SK-N-SH (cell line): ENCODE results near the gene RAVER2. TPM values are rescaled to one million over a fixed set of nuclear protein-coding genes. Genes with fewer than 3 reads are reported as not detected.

Experiments
- CTCF ChIA-PET: fragments of 300-600, 350-600 bp; formaldehyde crosslinking; extraction: SDS; loops from one replicate; lab custom pipeline; 2021; lab: Yijun Ruan, JAX
- POLR2A ChIA-PET: fragments of 350-600 bp; sonication (Branson Sonifier 250); formaldehyde crosslinking; extraction: SDS; loops from one replicate; lab custom pipeline; 2020; ENCODE audit warnings: antibody characterized with exemption, inconsistent platforms; lab: Yijun Ruan, JAX
- DNase-seq: peaks from one replicate; pipeline ENCODE4 v3.0.0; 2012
- H2AFZ ChIP-seq: fragments of 200-600 bp; sonication (generic); 2 replicates; pipeline ENCODE4 v1.8.1; 2016; ENCODE audit warnings: antibody characterized with exemption, mild to moderate bottlenecking, low read depth
- H3F3A ChIP-seq: fragments of 200-600 bp; sonication (generic); replicated peaks from 2 replicates; pipeline ENCODE3; 2016; ENCODE audit warnings: antibody characterized with exemption, mild to moderate bottlenecking; ENCODE audit not compliant: insufficient read depth
- H3K27ac ChIP-seq, 2 experiments: fragments of 200-500 bp in 1 of 2; fragments of 200-600 bp in 1 of 2; sonication (Bioruptor generic) in 1 of 2; sonication (generic), shearing (Covaris generic) in 1 of 2; 2 replicates each; pipeline versions ENCODE4 v1.5.1 to v1.6.1; 2014 to 2016; ENCODE audit warnings: low read depth in 2 of 2, inconsistent platforms in 1 of 2, low read length in 1 of 2, mild to moderate bottlenecking in 1 of 2, mixed read lengths in 1 of 2
- H3K27me3 ChIP-seq: fragments of 200-600 bp; sonication (generic), shearing (Covaris generic); 2 replicates; pipeline ENCODE4 v1.6.1; 2016; ENCODE audit warnings: mixed run types; ENCODE audit not compliant: insufficient read depth
- H3K36me3 ChIP-seq, 2 experiments: fragments of 200-500 bp in 1 of 2; fragments of 200-600 bp in 1 of 2; sonication (Bioruptor generic) in 1 of 2; sonication (generic) in 1 of 2; replicated peaks in 1 of 2; 2 replicates each; pipeline versions ENCODE3 to v1.5.1; 2014 to 2016; ENCODE audit warnings: low read length in 1 of 2, mild to moderate bottlenecking in 1 of 2; ENCODE audit not compliant: insufficient read depth in 2 of 2, control insufficient read depth in 1 of 2
- H3K4me1 ChIP-seq, 2 experiments: fragments of 200-500 bp in 1 of 2; fragments of 200-600 bp in 1 of 2; sonication (Bioruptor generic) in 1 of 2; sonication (generic), shearing (Covaris generic) in 1 of 2; 2 replicates each; pipeline versions ENCODE4 v1.5.1 to v1.6.1; 2014 to 2016; ENCODE audit warnings: low read depth in 1 of 2, low read length in 1 of 2, mixed run types in 1 of 2; ENCODE audit not compliant: insufficient read depth in 2 of 2, control insufficient read depth in 1 of 2
- H3K4me2 ChIP-seq: fragments of 200-600 bp; sonication (generic), shearing (Covaris generic); 2 replicates; pipeline ENCODE4 v1.6.1; 2017; ENCODE audit warnings: mixed run types
- H3K4me3 ChIP-seq, 2 experiments: fragments of 200-500 bp in 1 of 2; fragments of 200-600 bp in 1 of 2; sonication (Bioruptor generic) in 1 of 2; sonication (generic), shearing (Covaris generic) in 1 of 2; 2 replicates each; pipeline versions ENCODE4 v1.5.1 to v1.8.1; 2014 to 2016; ENCODE audit warnings: low read depth in 2 of 2, inconsistent platforms in 1 of 2, low read length in 1 of 2, mild to moderate bottlenecking in 1 of 2, mixed read lengths in 1 of 2, moderate library complexity in 1 of 2
- H3K79me2 ChIP-seq: fragments of 200-600 bp; sonication (generic); 2 replicates; pipeline ENCODE4 v1.8.1; 2017; ENCODE audit warnings: mild to moderate bottlenecking; ENCODE audit not compliant: insufficient read depth
- H3K9ac ChIP-seq: fragments of 200-600 bp; sonication (generic); 2 replicates; pipeline ENCODE4 v1.6.1; 2017; ENCODE audit warnings: mixed run types
- H3K9me2 ChIP-seq: fragments of 200-600 bp; sonication (generic); 2 replicates; pipeline ENCODE4 v1.6.1; 2017; ENCODE audit warnings: mixed run types
- H3K9me3 ChIP-seq: fragments of 200-600 bp; sonication (generic); 2 replicates; pipeline ENCODE4 v1.6.1; 2017; ENCODE audit warnings: mixed run types, mild to moderate bottlenecking, moderate library complexity
- H4K20me1 ChIP-seq: fragments of 200-600 bp; sonication (generic); 2 replicates; pipeline ENCODE4 v1.6.1; 2017; ENCODE audit warnings: mild to moderate bottlenecking, mixed run types; ENCODE audit not compliant: insufficient read depth
- EP300 ChIP-seq, 2 experiments: IDR thresholded peaks; 2 replicates each; pipeline versions ENCODE4 v1.4.0 to v1.6.1; 2012; ENCODE audit warnings: borderline replicate concordance in 1 of 2, low read depth in 1 of 2, low read length in 1 of 2
- FOXJ3 ChIP-seq: sonication (generic); formaldehyde crosslinking; IDR thresholded peaks from 2 replicates; pipeline ENCODE4 v1.5.1; 2020; ENCODE audit warnings: mild to moderate bottlenecking, missing genetic modification reagents
- FOXM1 ChIP-seq: IDR thresholded peaks from 2 replicates; pipeline ENCODE4 v1.4.0; 2012; ENCODE audit warnings: low read depth, mild to moderate bottlenecking
- GABPA ChIP-seq: IDR thresholded peaks from 2 replicates; pipeline ENCODE4 v1.4.0; 2012; ENCODE audit warnings: low read depth, mild to moderate bottlenecking
- JUND ChIP-seq: IDR thresholded peaks from 2 replicates; pipeline ENCODE4 v1.4.0; 2012
- MXI1 ChIP-seq: IDR thresholded peaks from 2 replicates; pipeline ENCODE4 v1.6.1; 2012; ENCODE audit warnings: mild to moderate bottlenecking, low read depth, low read length, improper control_type of control experiment
- NFIC ChIP-seq: IDR thresholded peaks from 2 replicates; pipeline ENCODE4 v1.4.0; 2012; ENCODE audit warnings: borderline replicate concordance
- NRF1 ChIP-seq: IDR thresholded peaks from 2 replicates; pipeline ENCODE4 v1.6.1; 2012; ENCODE audit warnings: low read depth, mild to moderate bottlenecking, low read length
- RCOR1 ChIP-seq: fragments of 150-350 bp; IDR thresholded peaks from 2 replicates; pipeline ENCODE4 v1.6.1; 2017; ENCODE audit warnings: antibody characterized with exemption, low read length
- RFX5 ChIP-seq: IDR thresholded peaks from 2 replicates; pipeline ENCODE4 v1.6.1; 2012; ENCODE audit warnings: mild to moderate bottlenecking, improper control_type of control experiment, low read length
- SMC3 ChIP-seq: IDR thresholded peaks from 2 replicates; pipeline ENCODE4 v1.6.1; 2012; ENCODE audit warnings: low read depth, low read length, improper control_type of control experiment
- TEAD4 ChIP-seq: IDR thresholded peaks from 2 replicates; pipeline ENCODE4 v1.4.0; 2012; ENCODE audit warnings: mild to moderate bottlenecking, borderline replicate concordance; ENCODE audit not compliant: insufficient read depth
- YY1 ChIP-seq: IDR thresholded peaks from 2 replicates; pipeline ENCODE4 v1.4.0; 2012; ENCODE audit warnings: low read depth, mild to moderate bottlenecking
- WGBS: methylation state at CpG from one replicate; pipeline ENCODE4 v1.1.6; 2017; ENCODE audit warnings: low lambda C conversion rate; 5-methylcytosine and 5-hydroxymethylcytosine counted together
- polyA plus RNA-seq, 3 experiments: library from polyadenylated mRNA; depleted of rRNA; stranded (reverse); fragments of >200 nt; gene quantifications; 2 replicates each; pipeline ENCODE4 v1.2.3, GENCODE V29; 2012
- TF ChIP-seq, protein P1 (sequence below): IDR thresholded peaks from 2 replicates; pipeline ENCODE4 v1.4.0; 2012; ENCODE audit warnings: low read depth, borderline replicate concordance
- TF ChIP-seq, protein P2 (sequence below): IDR thresholded peaks from 2 replicates; pipeline ENCODE4; 2012
- TF ChIP-seq, protein P3 (sequence below): fragments of 150-350 bp; IDR thresholded peaks from 2 replicates; pipeline ENCODE4 v1.6.1; 2017; ENCODE audit warnings: antibody characterized with exemption, low read length, low read depth, borderline replicate concordance
- TF ChIP-seq, protein P4 (sequence below): IDR thresholded peaks from 2 replicates; pipeline ENCODE4 v1.4.0; 2012; ENCODE audit warnings: low read depth, borderline replicate concordance
- TF ChIP-seq, protein P5 (sequence below): fragments of 150-350 bp; IDR thresholded peaks from 2 replicates; pipeline ENCODE4 v1.6.1; 2016; ENCODE audit warnings: mild to moderate bottlenecking, low read depth, low read length

Gene RAVER2
- polyA plus RNA-seq, 1 of the 3 experiments (the other 2 are of a cell fraction), result 7.3 TPM

DNA sequence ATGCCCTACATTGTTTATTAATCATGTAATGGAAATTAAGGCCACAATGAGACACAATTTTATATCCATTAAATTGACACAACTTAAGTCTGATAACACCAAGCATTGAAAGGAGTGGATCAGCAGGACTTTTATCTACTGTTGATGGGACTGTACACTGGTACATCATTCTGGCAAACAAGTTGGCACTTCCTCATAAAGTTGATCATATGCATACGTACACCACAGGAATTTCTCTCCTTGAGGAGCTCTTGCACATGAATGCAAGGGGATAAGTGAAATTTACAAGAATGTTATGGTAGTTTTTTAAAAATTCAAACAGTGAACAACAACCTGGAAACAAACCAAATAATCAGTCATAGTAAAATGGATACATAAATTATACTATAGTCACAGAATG lies 20.1 kb downstream of the RAVER2 start:
- H3K9ac ChIP-seq, result no peak overlapping the region
- H3K4me1 ChIP-seq, result no peaks in the 10 kb centered on the region; a peak in 1 of 4 replicates
- TF ChIP-seq, protein P1, sequence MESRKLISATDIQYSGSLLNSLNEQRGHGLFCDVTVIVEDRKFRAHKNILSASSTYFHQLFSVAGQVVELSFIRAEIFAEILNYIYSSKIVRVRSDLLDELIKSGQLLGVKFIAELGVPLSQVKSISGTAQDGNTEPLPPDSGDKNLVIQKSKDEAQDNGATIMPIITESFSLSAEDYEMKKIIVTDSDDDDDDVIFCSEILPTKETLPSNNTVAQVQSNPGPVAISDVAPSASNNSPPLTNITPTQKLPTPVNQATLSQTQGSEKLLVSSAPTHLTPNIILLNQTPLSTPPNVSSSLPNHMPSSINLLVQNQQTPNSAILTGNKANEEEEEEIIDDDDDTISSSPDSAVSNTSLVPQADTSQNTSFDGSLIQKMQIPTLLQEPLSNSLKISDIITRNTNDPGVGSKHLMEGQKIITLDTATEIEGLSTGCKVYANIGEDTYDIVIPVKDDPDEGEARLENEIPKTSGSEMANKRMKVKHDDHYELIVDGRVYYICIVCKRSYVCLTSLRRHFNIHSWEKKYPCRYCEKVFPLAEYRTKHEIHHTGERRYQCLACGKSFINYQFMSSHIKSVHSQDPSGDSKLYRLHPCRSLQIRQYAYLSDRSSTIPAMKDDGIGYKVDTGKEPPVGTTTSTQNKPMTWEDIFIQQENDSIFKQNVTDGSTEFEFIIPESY, result no peak
- no peak for TF ChIP-seq MXI1
- H3F3A ChIP-seq, result no peaks in the 10 kb centered on the region
- H3K79me2 ChIP-seq, result no peaks in the 10 kb centered on the region
- WGBS, result 88% methylated on average over 1 of the region's 1 CpG
- H3K9me2 ChIP-seq, result no peaks in the 10 kb centered on the region
- POLR2A ChIA-PET, result no interaction called here
- no peak overlapping the region for H2AFZ ChIP-seq
- no peak for DNase-seq
- H4K20me1 ChIP-seq, result no peaks in the 10 kb centered on the region
- H3K9me3 ChIP-seq, result no peaks in the 10 kb centered on the region
- peaks cover 5 to 6% of the 10 kb centered on the region in 2 experiments for H3K36me3 ChIP-seq
- H3K27me3 ChIP-seq, result no peaks in the 10 kb centered on the region
- no peak overlapping the region for H3K27ac ChIP-seq
- no peak overlapping the region for H3K4me3 ChIP-seq
- no peak overlapping the region for H3K4me2 ChIP-seq
- CTCF ChIA-PET, result interaction anchor here (1.4 kb wide), 1 partner anchor 19 kb away, joined by 5 read pairs; no protein-coding TSS in a partner anchor

DNA sequence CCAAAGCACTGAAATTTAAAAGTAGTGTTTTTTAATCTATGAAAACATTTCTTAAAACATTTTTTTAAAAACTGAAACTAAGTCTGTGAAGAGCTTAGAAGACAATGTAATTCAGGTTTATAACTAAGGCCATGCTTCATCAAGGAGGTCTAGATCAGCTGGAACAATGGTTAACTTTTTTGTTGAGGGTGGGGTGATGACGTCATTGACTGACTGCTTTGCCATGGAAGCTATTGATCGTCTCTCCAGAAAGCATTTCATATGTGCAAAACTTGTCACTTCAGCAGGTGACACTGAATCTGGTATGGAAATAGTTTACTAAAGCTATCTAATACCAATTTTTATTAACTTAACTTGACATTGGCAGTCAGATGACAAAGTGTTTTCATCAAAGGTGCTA lies 21.0 kb downstream of the RAVER2 start:
- no peak for DNase-seq
- Histone ChIP-seq H3K4me3 (no peak overlapping the region), H3K36me3 (peaks cover 12 to 13% of the 10 kb centered on the region in 2 experiments), H3K4me2 (no peak overlapping the region), H3K27me3 (no peaks in the 10 kb centered on the region), H3K79me2 (no peaks in the 10 kb centered on the region), H2AFZ (no peak overlapping the region), H4K20me1 (no peaks in the 10 kb centered on the region), H3K27ac (no peak overlapping the region), H3K9me3 (no peaks in the 10 kb centered on the region), H3F3A (no peaks in the 10 kb centered on the region), H3K9me2 (no peaks in the 10 kb centered on the region), H3K9ac (no peak overlapping the region), H3K4me1 (no peaks in the 10 kb centered on the region; a peak in 1 of 4 replicates)
- WGBS, result 54% methylated on average over 2 of the region's 2 CpGs
- POLR2A ChIA-PET, result no interaction called here
- TF ChIP-seq YY1 (no peak), MXI1 (no peak), FOXJ3 (no peak), RFX5 (no peak), GABPA (no peak), NFIC (no peak), NRF1 (no peak), RCOR1 (no peak), SMC3 (no peak), EP300 (IDR thresholded peaks at IDR 0.05; ENCODE audit: borderline replicate concordance in 1 of 2, low read depth in 1 of 2, low read length in 1 of 2) (no peak), FOXM1 (no peak), JUND (no peak), TEAD4 (no peak)
- TF ChIP-seq, protein P2, sequence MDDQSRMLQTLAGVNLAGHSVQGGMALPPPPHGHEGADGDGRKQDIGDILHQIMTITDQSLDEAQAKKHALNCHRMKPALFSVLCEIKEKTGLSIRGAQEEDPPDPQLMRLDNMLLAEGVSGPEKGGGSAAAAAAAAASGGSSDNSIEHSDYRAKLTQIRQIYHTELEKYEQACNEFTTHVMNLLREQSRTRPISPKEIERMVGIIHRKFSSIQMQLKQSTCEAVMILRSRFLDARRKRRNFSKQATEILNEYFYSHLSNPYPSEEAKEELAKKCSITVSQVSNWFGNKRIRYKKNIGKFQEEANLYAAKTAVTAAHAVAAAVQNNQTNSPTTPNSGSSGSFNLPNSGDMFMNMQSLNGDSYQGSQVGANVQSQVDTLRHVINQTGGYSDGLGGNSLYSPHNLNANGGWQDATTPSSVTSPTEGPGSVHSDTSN, result no peak
- TF ChIP-seq, protein P3, sequence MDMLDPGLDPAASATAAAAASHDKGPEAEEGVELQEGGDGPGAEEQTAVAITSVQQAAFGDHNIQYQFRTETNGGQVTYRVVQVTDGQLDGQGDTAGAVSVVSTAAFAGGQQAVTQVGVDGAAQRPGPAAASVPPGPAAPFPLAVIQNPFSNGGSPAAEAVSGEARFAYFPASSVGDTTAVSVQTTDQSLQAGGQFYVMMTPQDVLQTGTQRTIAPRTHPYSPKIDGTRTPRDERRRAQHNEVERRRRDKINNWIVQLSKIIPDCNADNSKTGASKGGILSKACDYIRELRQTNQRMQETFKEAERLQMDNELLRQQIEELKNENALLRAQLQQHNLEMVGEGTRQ, result no peak
- TF ChIP-seq, protein P4, sequence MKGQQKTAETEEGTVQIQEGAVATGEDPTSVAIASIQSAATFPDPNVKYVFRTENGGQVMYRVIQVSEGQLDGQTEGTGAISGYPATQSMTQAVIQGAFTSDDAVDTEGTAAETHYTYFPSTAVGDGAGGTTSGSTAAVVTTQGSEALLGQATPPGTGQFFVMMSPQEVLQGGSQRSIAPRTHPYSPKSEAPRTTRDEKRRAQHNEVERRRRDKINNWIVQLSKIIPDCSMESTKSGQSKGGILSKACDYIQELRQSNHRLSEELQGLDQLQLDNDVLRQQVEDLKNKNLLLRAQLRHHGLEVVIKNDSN, result no peak
- TF ChIP-seq, protein P1, result no peak
- TF ChIP-seq, protein P5, sequence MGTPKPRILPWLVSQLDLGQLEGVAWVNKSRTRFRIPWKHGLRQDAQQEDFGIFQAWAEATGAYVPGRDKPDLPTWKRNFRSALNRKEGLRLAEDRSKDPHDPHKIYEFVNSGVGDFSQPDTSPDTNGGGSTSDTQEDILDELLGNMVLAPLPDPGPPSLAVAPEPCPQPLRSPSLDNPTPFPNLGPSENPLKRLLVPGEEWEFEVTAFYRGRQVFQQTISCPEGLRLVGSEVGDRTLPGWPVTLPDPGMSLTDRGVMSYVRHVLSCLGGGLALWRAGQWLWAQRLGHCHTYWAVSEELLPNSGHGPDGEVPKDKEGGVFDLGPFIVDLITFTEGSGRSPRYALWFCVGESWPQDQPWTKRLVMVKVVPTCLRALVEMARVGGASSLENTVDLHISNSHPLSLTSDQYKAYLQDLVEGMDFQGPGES, result no peak
- CTCF ChIA-PET, result interaction anchor here (1.1 to 1.8 kb wide), 8 partner anchors 8 to 50 kb away, joined by 3 to 6 read pairs (median 3); no protein-coding TSS in a partner anchor
